ENCODE data around the gene GATAD2A.

GRCh38 chr19:19502808-19503602 is 97.5 kb downstream of the GATAD2A start:
- TF ChIP-seq CTCF (IDR thresholded peaks at IDR 0.05) (no peak), POLR2A (IDR thresholded peaks at IDR 0.05) (no peak)
